Measurements from ENCODE around the gene CD81.
"Not testable (repeated sequence)": the region's sequence is repeated elsewhere in the genome, so short reads cannot be mapped to it uniquely, and the experiment has no call there.

Gene CD81
- total RNA-seq, result 151 reads per million, percentile 89 among the genes with 10 or more reads in this experiment

GRCh38 chr11:2376751-2377451, at the start of gene CD81:
Gene CD81, plus strand, starts transcription at chr11:2377310. Its CDS starts 240 bp downstream, at chr11:2377550.
- DNase-seq, result peak; percentile 63

GRCh38 chr11:2328021-2328420, 49.1 kb upstream of the CD81 start:
- no peak for DNase-seq

GRCh38 chr11:2328656-2329354, 48.3 kb upstream of the CD81 start:
- no peak for DNase-seq

- DNase-seq, result no peak
Observed at GRCh38 chr11:2329551-2329950, 47.6 kb upstream of the CD81 start.

GRCh38 chr11:2330696-2331095, 46.4 kb upstream of the CD81 start:
- no peak for DNase-seq

- DNase-seq, result no peak
Observed at GRCh38 chr11:2331404-2331803, 45.7 kb upstream of the CD81 start.

GRCh38 chr11:2332569-2332968, 44.5 kb upstream of the CD81 start:
- DNase-seq, result not testable (repeated sequence)

GRCh38 chr11:2333486-2334205, 43.5 kb upstream of the CD81 start:
- DNase-seq, result not testable (repeated sequence)

- not testable (repeated sequence) for DNase-seq
Observed at GRCh38 chr11:2335286-2335685, 41.8 kb upstream of the CD81 start.

GRCh38 chr11:2338760-2339159, 38.4 kb upstream of the CD81 start:
- not testable (repeated sequence) for DNase-seq

- no peak for DNase-seq
Observed at GRCh38 chr11:2342557-2342956, 34.6 kb upstream of the CD81 start.

GRCh38 chr11:2342981-2343380, 34.1 kb upstream of the CD81 start:
- no peak for DNase-seq

- no peak for DNase-seq
Observed at GRCh38 chr11:2343502-2343901, 33.6 kb upstream of the CD81 start.

GRCh38 chr11:2345050-2345449, 32.1 kb upstream of the CD81 start:
- DNase-seq, result no peak

- no peak for DNase-seq
Observed at GRCh38 chr11:2346014-2346413, 31.1 kb upstream of the CD81 start.

GRCh38 chr11:2346586-2347307, 30.4 kb upstream of the CD81 start:
- no peak for DNase-seq

GRCh38 chr11:2347308-2347830, 29.7 kb upstream of the CD81 start:
- DNase-seq, result no peak

GRCh38 chr11:2348986-2349385, 28.1 kb upstream of the CD81 start:
- DNase-seq, result no peak

- DNase-seq, result no peak
Observed at GRCh38 chr11:2351701-2352100, 25.4 kb upstream of the CD81 start.

GRCh38 chr11:2352420-2352819, 24.7 kb upstream of the CD81 start:
- DNase-seq, result no peak

GRCh38 chr11:2355000-2355644, 22.0 kb upstream of the CD81 start:
- DNase-seq, result no peak

- DNase-seq, result no peak
Observed at GRCh38 chr11:2357246-2357645, 19.9 kb upstream of the CD81 start.

Data from effector CD4-positive, alpha-beta T cell (primary cell).